Measurements from ENCODE around the gene C11orf42.
"Not testable (repeated sequence)": the region's sequence is repeated elsewhere in the genome, so short reads cannot be mapped to it uniquely, and the experiment has no call there.

Gene C11orf42

DNA sequence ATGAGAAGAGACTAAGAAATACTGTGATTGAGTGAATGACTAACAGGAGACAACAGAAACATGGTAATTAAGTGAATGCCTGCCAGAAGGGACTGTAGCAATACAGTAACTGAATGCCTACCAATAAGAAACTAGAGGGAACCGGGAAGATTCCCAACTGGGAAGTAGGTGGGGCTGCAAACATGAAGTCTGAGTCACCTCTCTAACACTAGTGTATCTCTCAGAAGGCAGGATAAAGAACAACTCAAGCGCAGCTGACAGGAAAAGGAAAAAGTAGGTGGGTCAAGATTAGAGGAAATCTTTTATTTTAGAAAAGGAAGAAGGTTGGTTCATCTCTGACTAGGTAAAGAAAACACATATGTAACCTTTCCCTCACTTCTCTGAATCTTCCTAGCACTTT, 14.0 kb downstream of the C11orf42 start:
- DNase-seq (ENCODE audit: low read depth in 3 of 3, low spot score in 1 of 3) = no peak

DNA sequence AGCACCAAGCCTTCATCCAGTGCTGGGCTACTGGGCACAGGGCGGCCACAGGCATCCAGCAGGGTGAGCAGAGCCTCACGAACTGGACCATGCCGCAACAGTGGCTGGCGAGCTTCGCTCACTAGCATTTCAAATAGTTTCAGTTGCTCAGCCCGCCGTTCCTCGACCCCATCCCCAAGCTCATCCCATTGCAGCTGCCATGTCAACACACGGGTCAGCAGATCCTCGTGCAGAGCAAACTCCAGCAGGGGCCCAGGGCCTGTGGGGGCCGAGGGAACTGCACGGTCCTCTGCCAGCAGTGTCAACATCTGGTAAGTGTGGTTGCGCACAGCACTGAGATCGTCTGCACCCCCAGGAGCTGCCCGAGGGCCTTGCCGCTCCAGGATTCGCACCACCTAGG, 18.5 kb downstream of the C11orf42 start:
- DNase-seq (ENCODE audit: low read depth in 3 of 3, low spot score in 1 of 3) = no peak

DNA sequence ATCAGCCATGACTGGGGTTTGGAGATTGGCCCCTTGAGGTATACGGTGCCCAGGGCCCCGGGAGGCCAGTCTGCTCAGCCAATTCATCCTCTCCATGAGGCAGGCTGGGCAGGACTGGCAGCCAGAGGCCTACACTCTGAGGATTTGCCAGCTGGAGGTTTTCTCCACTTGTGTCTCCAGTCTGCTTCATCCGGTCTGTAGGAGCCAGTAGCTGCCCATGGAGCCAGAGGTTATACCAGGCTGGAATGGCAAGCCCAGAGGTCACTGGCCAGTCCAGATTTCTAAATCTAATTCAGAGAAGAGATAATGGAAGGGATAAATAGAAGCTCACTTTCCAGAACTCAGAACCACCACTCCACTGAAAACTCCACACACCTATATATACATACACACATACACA, 19.1 kb downstream of the C11orf42 start:
- no peak for DNase-seq (ENCODE audit: low read depth in 3 of 3, low spot score in 1 of 3)

DNA sequence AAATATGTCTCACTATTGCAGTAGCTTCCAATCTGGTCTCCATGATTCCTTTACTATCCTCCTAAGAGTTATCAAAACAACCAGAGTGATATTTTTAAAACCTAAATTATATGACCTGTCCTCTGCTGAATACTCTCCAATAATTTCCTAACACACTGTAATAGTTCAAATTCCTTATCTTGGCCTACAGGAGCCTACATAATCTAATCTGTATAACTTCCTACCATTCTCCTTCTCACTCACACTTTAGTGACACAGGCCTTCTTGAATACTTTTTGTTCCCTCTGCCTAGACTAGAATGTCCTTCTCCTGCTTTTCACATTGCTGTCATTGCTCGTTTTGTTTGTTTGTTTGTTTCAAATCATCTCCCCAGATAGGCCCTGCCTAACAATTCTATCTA, 19.7 kb downstream of the C11orf42 start:
- no peak for DNase-seq (ENCODE audit: low read depth in 3 of 3, low spot score in 1 of 3)

DNA sequence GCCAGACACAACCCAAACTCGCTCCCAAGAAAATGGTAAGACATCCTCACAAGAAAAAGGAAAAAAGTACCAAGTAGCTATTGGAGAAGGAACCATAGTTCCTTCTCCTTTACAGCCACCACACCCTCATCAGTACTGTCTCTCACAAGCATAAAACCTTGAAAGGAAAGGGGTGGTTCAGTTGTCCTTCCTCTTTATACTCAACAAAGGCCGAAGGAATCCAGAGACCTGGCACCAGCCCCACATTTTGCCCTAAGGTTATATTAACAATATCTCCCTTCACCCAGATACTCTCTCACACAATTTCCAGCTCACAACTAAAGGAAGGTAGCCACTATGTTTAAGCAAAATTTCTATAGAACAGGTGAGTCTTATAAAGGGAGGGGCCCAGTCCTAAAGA, 20.5 kb downstream of the C11orf42 start:
- no peak for DNase-seq (ENCODE audit: low read depth in 3 of 3, low spot score in 1 of 3)

DNA sequence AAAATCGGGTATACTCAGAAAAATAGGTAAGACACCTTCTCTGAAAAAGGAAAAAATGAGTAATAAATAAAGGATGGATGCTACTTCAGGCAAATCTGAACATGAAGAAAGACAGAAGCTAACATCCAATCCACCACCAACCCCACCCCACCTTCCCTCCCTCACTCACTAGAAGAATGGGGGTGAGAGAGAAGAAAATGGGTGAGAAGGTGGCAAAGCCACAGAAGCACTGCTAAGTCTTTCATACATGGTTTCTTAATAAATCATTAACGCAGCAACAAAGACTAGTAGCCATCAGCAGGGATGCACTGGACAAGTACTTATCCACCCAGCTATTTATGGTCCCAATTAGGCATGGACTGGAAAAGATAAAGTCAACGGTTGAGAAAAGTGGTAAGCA, 23.2 kb downstream of the C11orf42 start:
- no peak for DNase-seq (ENCODE audit: low read depth in 3 of 3, low spot score in 1 of 3)

DNA sequence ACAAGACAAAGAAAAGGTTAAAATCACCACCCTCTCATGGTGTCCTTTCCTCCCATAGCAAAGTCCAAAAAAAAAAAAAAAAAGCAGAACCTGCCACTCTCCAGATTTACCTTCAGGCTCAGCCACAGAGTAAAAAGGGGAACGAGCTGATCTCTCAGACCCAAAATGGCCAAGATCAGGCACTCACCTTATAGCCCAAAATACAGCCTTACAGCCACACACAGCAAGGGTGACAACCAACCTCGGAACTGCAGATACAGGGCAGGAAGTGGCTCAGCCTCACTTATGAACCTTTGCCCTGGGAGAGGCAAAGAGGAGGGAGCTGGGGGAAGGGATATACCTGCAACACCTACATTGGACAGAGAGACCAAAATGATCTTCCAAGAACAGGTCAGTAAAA, 24.6 kb downstream of the C11orf42 start:
- no peak for DNase-seq (ENCODE audit: low read depth in 3 of 3, low spot score in 1 of 3)

DNA sequence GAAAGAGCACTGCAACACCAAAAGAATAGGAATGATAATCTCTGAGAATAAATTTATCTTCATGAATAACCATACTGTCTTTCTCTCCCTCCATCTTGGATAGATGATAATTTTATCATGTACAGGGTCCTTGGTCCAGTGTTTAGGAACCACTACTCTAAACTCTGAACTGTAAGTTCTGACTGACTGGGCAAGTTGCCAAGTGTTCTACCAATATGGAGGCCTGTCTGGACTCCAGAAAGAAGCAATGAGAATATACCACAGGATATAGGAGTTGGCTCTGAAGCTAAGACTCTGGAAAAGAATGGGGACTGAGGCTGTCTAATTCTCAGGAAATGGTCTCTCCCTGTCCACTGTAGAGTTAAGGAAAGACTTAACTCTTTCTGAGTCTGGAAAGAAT, 27.5 kb downstream of the C11orf42 start:
- no peak for DNase-seq (ENCODE audit: low read depth in 3 of 3, low spot score in 1 of 3)

DNA sequence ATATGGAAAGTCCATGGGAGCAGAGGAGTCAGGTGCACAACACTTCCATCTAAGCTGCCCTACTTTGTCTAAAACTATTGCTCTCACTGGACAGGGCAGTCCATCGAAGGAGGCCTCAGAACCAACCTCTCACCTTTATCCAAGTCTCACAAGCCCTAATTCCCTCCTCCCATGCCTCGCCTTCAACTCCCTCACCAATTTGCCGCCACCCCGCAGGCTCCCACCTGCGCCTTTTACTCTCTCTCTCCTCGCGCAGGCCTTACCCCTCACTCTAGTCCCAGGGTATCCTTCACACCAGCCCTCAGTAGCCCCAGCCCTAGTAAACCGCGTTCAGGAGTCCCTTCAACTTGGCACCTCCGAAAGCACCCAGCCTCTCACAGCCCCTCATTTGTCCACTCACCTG, 28.6 kb downstream of the C11orf42 start:
- no peak for DNase-seq (ENCODE audit: low read depth in 3 of 3, low spot score in 1 of 3)

DNA sequence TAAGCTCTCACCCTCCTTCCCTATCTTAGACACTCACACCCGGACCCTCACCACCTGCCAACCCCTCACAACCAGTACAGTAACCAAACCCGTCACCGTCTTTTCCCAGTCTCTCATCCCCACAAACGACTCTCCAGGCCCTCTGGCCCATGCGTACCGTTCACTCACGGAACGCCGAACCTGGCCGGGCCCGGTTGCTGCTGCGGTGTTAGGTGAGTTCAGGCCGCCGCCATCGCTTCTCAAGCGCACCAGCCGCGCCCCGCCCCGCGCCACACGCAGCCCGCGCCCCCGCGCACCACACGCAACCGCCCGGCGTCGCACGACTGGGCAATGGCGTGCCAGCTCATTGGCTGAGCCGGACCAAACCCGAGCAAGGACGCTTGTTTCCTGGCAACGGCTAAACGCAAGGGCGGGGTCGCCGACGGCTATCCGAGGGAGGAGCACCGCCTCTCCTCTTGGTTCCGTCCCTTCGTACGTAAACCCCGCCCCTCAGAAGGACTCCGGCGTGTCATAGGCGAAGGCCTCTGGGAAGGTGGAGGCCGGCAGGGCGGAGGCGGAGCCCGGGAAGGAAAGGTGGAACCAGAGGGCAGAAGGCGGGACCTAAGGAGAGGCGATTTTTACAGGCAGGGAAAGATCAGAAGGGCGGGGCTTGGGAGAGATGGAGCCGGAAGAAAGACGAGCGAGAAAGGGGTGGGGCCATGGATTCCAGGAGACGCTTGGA, 29.2 kb downstream of the C11orf42 start, which contains the start of gene FHIP1B:
FHIP1B (minus strand) TSS at position 250 of the 721 bp plus-strand sequence. CDS start 10,120 bp downstream, outside the sequence.
- DNase-seq (ENCODE audit: low read depth in 3 of 3, low spot score in 1 of 3) = peak; percentile 91 to 99 (median 96)

DNA sequence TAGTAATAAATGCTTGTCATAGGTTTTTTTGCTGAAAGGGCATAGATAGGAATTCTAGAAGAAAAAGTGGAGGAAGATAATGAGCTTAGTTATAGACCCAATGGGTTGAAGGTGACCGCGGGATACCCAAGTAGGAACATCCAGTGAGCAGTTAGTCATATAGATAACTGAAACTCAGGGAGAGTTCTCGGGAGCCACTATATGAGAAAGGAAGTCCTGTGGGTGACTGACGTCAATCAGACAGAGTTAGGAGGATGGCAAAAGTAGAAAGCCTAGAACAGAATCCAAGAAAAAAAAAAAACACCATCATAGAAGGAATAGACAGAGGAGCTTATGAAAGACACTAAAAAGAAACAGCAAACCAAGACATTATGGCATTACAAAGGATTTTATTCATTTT, 31.9 kb downstream of the C11orf42 start:
- no peak for DNase-seq (ENCODE audit: low read depth in 3 of 3, low spot score in 1 of 3)

DNA sequence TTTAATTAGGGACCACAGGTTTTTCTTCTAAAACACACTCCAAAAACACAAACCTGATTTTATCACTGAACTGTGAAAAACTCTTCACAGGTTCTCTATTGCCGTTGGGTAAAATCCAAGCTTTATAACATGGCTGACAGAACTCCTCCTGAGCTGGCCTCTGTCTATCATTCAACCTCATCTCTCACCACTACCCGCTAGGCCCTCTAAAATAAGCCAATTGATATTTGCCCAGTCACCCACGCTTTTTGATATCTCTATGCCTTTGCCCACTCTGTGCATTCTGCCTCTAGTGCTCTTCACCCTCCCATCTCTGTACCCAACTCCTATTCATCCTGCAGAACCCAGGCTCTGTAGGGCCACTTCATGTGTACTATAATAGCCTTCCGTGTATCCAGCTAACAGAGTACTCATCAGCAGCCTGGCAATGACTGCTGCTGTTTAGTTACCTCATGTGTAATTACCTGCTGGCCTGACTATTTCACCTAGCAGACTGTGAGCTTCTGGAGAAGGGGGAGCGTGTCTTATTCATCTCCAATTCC, 32.5 kb downstream of the C11orf42 start:
- no peak for DNase-seq (ENCODE audit: low read depth in 3 of 3, low spot score in 1 of 3)

DNA sequence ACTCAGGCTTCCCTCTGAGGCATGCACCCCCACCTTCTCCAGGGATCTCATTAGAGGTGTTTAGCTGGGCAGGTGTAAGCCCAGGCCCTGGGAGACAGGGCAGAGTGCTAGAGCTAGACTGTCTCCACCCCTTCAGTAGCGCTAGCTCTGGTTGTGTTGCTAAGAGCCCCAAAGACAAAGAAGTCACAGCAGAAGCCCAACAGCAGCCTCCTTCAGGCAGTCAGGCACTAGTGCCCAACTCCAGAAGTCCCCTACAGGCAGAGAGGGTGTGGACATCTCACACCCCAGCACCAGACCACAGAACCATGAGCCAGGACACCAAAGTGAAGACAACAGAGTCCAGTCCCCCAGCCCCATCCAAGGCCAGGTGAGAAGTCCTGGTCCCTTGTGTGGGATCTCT, 33.5 kb downstream of the C11orf42 start, which contains the start of gene CNGA4:
CNGA4 (plus strand) TSS at position 188 of the 400 bp plus-strand sequence; CDS start at position 306, 118 bp downstream.
- DNase-seq (ENCODE audit: low read depth in 3 of 3, low spot score in 1 of 3) = no peak

DNA sequence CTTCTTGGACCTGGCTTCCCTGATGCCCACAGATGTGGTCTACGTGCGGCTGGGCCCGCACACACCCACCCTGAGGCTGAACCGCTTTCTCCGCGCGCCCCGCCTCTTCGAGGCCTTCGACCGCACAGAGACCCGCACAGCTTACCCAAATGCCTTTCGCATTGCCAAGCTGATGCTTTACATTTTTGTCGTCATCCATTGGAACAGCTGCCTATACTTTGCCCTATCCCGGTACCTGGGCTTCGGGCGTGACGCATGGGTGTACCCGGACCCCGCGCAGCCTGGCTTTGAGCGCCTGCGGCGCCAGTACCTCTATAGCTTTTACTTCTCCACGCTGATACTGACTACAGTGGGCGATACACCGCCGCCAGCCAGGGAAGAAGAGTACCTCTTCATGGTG, 34.8 kb downstream of the C11orf42 start:
- DNase-seq (ENCODE audit: low read depth in 3 of 3, low spot score in 1 of 3) = no peak

DNA sequence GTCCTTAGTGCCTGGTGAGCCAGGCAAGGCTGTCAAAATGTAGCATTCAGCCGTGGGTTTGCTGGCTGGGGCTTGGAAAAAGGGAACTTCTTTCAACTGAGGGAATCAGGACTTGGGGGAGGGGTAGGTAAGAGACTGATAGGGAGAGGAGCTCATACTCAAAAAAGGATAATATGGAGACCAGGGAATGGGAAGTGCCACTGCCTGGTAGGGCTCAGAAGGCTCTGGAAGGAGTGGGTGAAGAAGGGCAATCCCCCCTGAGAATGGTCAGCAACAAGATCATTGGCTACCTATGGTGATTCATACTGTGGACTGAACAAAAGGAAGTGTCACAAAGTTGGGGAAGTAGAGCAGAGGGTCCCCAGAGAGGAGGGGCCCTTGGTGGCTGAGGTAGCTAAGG, 35.4 kb downstream of the C11orf42 start:
- DNase-seq (ENCODE audit: low read depth in 3 of 3, low spot score in 1 of 3) = no peak

DNA sequence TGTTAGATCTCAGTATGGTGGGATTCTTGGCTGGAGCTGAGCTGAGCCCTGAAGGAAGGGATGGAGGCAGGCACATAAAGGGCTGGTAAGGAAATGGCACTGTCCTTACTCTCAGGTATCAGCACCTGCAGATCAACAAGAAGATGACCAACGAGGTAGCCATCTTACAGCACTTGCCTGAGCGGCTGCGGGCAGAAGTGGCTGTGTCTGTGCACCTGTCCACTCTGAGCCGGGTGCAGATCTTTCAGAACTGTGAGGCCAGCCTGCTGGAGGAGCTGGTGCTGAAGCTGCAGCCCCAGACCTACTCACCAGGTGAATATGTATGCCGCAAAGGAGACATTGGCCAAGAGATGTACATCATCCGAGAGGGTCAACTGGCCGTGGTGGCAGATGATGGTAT, 36.0 kb downstream of the C11orf42 start:
- no peak for DNase-seq (ENCODE audit: low read depth in 3 of 3, low spot score in 1 of 3)

DNA sequence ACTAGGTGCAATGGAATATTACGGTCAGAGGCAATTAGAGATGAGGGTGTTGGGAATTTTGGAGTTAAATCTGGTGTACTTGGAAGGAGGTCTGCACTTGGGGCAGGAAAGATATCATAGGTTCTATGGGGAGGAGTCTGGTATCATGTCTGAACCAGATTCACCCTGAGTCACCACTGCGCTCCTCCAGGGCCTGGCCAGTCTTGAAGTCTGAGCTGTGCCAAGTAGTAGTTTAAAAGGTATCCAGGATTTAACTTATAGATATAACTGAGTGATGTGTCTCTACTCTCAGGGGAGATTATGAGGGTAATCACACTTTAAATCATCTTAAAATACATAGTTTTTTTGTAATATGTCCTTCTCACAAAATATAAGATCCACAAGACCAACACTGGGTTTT, 40.2 kb downstream of the C11orf42 start:
- no peak for DNase-seq (ENCODE audit: low read depth in 3 of 3, low spot score in 1 of 3)

DNA sequence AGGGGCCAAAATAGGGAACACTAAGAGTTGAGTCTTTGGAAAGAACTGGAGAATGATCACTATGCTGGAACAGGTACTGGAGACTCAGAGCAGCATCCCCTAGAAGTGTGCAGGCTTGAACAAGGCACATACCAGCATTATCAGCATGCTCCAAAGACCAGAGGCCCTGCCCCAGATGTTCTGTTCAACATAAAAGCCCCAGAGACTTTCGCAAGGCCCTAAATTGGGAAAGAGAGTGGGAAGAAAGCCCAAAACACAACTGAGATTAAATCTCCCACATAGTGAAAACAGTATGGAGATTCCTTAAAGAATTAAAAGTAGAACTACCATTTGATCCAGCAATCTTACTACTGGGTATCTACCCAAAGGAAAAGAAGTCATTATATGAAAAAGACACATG, 42.9 kb downstream of the C11orf42 start:
- no peak for DNase-seq (ENCODE audit: low read depth in 3 of 3, low spot score in 1 of 3)

DNA sequence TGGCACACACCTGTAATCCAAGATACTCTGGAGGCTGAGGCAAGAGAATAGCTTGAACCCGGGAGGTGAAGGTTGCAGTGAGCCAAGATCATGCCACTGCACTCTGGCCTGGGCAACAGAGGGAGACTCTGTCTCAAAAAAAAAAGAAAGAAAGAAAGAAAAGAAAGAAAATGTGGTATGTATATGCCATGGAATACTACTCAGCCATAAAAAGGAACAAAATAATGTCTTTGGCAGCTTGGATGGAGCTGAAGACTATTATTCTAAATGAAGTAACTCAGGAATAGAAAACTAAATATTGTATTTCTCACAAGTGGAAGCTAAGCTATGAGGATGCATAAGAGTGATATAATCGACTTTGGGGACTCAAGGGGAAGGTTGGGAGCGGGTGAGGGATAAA, 43.5 kb downstream of the C11orf42 start:
- not testable (repeated sequence) for DNase-seq (ENCODE audit: low read depth in 3 of 3, low spot score in 1 of 3)

DNA sequence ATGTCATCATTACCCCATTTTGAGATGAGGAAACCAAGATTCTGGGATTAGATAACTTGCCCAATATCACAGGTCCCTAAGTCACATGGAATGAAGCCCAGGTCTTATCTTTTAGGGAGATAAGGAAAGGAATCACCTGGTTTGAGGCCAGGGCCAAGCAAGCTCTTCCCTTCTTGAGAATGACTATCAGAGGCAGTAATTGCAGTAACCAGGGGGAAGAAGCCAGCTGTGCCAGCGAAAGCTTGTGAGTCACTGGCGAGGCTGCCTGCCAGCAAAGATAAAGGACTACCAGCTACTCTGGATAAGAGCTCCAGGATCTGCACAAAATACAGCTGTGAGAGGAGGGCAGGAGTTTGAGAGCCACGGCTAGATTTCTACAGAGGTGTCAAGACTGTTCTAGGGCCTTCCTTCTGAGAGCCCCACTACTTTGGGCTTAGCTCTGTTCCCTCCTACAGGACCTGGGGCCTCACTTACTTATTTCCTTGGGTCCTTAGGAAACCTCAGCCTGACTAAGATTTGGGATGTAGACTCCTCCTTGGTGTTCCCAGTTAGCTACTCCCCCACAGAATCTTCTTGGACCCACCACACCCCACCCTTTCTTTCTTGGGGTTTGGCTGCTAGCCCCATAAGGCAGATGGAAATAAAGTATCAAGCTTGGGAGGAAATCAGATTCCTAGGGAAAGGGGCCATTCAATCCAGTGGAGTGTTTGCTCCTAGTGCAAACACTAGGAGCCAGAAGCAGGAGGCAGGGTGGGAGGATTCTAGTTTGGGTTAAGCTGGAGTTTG, 44.6 kb downstream of the C11orf42 start:
- DNase-seq (ENCODE audit: low read depth in 3 of 3, low spot score in 1 of 3) = no peak

DNA sequence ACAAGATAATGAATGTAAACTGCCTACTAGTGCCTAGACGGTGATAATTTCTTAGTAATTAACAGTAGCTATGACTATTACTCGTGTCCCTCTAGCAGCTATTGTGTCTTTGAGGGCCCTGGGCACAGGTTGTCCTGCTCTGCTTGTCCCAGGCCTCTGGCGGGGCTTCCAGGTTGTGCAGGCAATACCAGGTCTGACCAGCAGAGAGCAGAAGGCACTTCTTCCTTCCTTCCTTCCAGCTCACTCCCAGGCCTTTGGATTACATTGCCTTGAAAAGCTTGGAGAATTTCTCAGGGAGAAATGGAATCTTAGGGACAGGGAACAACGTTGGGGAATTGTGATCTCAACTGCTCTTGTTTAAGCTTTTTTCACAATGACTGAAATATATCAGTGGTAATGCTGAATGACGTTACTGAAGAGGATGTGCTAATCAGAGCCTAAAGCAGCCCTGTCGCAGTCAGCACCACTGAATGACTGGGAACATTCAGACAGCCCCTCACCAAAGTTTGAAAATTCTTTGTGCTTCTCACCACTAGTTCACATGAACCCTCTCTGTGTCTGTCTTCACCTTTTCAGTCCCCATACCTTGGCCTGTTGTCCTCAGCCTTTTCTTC, 45.9 kb downstream of the C11orf42 start:
- no peak for DNase-seq (ENCODE audit: low read depth in 3 of 3, low spot score in 1 of 3)

DNA sequence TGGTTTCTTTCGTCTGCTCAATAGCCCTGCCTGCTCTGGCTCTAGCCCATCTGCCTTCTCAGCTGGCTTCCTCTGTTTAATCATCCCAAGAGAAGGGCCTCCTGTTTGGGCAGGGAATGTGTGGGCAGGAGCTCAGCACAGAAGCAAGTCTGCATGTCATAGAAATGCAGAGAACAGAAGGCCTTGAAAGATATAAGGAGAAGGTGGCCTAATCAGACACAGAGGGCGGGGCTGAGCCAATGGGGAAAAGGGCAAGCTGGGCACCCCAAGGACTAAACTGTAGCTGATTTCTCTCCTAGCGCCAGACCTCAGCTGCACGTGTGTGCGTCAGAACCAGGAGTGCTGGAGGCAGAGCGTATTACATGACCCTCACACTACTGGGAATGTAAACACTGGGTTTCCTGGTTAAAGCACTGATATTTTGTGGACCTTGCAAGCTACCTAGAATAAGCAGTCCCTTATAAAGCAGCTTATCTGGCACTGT, 46.7 kb downstream of the C11orf42 start:
- no peak for DNase-seq (ENCODE audit: low read depth in 3 of 3, low spot score in 1 of 3)

All from stimulated activated CD4-positive, alpha-beta T cell treated with anti-CD3 and anti-CD28 coated beads, TNF-alpha, amount 100 ng/mL, for 1 hour (primary cell).